ENCODE data around the gene ATXN7.
A peak's percentile ranks its signal among the peaks of the same experiment; 100 is the strongest.

Gene ATXN7

DNA sequence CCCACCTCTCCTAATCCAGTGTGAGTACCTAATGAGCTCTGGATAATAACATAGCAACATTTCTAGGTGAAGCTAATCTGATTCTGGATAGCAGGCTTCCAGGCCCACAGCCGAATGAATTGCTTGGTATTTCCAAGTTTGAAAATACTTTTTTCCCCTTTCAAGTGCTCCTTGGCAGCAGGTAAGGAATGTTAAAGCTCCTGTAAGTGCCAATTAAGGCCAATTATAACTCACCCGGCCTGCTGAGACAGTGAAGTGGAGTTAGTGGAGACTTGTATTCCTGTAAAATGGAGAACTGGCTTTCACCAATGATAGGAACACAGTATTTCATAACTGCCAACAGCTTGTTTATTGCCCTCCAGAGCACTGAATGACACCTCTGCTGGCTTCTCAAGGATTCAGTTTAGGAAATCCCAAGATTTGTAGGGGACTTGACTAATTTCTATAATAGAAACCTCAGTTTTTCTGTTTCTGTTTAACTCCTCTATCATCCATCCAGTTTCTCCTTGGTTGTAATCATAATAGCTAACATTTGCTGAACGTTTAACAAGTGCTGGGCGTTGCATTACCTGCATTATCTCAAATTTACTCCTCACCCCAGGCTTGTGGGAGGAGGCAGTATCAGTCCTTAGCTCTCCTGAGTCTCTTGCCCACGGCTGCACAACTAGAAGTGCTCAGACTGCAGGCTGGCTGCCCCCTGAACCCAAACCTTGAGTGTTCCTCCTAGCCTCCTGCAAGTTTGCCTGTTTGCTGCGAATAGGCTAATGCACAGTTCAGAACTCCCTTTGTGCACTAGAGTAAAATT, 101.2 kb downstream of the ATXN7 start:
- DNase-seq, result no peak

DNA sequence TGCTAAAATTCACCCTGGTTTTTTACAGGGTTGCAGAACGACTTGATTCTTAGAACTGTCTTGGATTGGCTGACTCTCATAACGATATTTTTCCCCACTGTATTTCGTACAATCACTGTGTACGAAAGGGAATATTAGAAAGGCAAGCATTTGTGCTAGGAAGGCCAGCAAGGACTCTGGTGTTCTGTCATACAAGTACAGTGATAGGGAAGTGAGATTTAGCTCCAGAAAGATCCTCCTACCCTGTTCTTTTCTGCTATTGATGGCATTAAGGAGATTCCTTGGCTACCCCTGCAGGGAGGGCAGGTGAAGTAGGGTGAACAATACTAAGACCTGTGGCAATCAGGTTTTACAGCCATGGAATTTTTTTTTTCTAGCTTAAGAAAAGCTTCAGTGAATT, 102.3 kb downstream of the ATXN7 start:
- DNase-seq, result no peak

- DNase-seq, result no peak
Measured at GRCh38 chr3:63966871-63967270, 103.2 kb downstream of the ATXN7 start.

DNA sequence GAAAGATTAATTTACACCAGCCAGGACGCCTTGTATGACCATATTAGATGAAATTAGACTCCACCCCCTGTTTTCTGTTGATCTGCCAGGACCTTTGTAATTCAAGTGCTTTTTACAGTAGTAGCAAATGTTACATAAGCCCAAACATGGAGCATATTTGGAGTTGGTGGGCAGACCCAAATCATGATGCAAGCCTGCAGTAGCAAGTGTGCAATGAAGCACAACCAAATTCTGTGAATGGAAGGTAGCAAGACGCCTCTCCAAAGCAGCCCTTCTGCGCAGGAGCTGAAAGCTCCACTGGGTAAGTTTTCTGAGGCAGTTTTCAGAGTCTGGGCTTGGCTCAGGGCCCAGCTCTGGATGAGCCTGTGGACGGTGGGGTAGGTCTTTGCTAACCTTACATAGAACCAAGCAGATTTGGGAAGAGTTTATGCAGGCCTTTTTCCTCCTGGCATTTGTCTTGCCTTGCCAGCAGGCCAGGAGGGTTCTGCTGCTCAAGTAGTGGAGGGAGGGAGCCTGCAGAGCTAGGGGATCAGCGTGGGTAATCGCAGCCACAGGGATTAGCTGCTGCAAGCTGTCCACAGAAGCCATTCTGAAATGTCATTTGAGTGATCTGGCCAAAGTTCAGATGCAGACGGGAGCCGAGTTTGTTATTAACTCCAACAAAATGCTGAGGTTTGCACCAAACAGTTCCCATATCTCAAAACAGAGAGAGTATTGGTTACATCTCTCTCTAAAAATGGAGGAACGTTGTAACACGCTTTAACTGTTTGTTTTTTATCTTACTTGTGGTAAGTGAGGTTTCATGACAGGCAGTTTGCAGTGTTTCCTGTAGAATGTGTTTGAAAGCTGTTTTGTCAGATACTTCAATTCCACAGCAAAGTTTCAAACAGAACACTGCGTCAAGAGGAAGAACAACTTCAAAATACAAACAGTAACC, 104.3 kb downstream of the ATXN7 start:
- peak; percentile 9 to 26 for DNase-seq

DNA sequence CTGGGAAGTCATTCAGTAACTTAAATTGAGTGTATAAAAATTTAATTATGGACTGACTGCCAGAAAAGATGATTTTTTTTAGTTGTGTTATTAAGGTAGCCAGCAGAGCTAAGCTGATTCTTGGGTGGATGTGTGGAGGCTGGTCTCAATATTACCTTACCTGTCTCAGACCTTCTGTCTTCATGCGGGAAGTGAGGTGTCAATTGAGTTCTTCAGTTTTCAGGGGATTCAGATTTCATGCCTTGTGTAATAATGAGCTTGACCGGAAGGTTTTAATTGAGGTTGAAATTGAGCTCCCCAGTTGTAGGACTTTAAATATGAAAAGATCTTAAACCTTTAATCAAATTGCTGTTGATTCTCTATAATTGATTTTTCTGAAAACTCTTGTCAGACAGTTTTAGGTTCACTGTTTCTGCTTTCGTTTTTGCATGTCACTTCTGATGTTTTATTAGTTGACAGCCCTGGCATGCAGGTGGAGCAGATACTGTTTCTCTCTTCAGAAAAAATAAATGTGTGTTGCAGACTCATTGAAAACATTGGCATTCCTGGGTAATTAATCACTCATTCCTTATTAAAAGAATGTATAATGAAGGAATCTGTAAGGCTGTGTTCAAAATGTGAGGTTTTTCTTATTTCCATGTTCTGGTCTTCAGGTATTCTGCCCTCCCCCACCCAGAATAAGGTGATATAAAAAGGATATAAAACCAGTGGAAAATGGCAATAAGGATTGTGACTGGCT, 105.1 kb downstream of the ATXN7 start:
- DNase-seq, result no peak

GRCh38 chr3:63969876-63970275, 106.2 kb downstream of the ATXN7 start:
- no peak for DNase-seq

- DNase-seq, result no peak
Measured at GRCh38 chr3:63970631-63971475, 107.2 kb downstream of the ATXN7 start.

DNA sequence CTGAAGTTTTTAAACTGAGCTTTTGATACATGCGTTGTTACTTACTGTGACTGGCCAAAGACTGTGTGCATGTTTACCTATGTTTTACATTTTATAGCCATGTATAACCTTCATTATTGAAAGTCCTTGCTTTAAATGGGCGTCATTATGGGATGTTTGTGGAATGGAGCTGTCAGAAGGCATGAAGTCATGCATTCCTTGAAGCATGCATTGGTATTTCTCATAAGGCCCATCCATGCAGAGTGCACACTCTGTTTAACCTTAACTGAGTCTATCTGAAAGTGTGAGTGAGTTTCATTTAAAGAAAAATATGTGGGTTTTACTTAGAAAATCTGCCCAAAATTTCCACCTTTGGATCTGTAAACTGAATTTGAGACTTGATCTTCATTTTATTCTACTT, 108.5 kb downstream of the ATXN7 start:
- DNase-seq, result no peak

- DNase-seq, result no peak
Measured at GRCh38 chr3:63972987-63973386, 109.3 kb downstream of the ATXN7 start.

GRCh38 chr3:63973406-63973805, 109.7 kb downstream of the ATXN7 start:
- DNase-seq, result no peak

GRCh38 chr3:63974451-63974850, 110.8 kb downstream of the ATXN7 start:
- DNase-seq, result no peak

DNA sequence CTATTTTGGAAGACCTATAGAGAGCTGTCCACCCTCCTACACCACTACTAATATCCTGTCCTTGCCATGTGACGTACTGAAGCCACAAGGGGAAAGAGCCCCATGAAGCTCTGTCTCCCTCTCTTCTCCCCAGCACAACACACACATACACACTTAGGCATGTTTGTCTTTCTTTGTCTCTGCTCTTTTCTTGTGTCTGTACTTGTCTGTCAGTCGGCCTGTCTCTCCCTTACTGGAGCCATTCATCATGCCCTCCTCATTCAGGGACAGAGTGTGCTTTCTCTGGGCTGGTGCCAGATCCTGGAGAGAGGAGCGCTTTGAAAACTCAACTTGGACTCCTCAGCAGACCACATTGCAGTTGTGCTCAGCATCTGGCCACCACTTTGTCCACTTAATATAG, 112.1 kb downstream of the ATXN7 start:
- no peak for DNase-seq

- DNase-seq, result no peak
Measured at GRCh38 chr3:63976161-63976871, 112.6 kb downstream of the ATXN7 start.

DNA sequence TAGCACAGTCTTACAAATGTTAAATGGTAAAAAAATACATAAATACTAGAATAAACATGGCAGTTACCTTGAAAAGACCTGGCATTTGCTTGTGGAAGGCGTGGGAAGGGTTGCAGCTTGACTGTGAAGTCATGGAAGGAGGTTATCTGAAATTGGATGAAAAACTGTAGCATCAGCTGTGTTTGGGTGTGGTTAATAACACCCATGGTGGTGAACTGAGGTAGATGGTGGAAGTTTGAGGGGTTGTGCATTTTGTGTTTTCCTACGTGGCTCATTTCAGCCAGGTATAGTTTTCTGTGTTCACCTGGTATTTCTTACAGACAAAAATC, 113.2 kb downstream of the ATXN7 start:
- DNase-seq, result no peak

- no peak for DNase-seq
Measured at GRCh38 chr3:63977893-63978292, 114.2 kb downstream of the ATXN7 start.

GRCh38 chr3:63979093-63979885, 115.6 kb downstream of the ATXN7 start:
- peak in 1 of 2 donors; percentile 29 for DNase-seq

GRCh38 chr3:63980019-63980418, 116.4 kb downstream of the ATXN7 start:
- no peak for DNase-seq

DNA sequence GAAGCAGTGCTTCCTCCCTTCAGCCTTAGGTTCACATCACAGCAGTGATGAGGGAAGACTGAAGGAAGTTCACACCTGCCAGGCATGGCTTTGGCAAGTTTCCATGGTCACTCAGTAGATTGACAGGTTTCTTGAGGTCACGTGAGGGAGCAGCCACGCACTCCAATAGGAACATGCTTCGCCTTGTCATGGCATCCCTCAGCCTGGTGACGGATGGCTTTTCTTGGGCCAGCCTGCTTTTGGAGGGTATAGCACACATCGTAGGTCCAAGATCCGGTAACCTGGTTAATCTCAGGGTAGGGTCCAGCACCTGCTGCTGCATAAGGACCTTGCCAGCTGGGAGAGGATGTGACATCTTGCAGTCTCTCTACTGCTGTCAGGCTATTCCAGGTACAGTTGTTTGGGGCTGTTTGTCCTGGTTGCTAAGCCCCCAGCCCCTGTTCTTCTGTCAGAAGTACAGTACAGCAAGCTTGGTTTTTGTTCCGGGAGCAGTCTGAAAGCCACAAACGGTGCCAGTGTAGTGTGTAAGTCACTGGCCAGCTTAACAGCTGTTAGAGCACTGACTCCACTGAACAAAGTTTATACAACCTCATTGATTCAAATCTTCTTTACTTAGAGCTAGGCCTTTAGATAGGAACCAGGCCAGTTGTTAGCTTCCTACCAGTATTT, 117.3 kb downstream of the ATXN7 start:
- no peak for DNase-seq

GRCh38 chr3:63981980-63982379, 118.3 kb downstream of the ATXN7 start:
- DNase-seq, result no peak

GRCh38 chr3:63984391-63984790, 120.7 kb downstream of the ATXN7 start:
- no peak for DNase-seq
